ENCODE measurements around the gene TACC2. TPM values are rescaled to one million over a fixed set of nuclear protein-coding genes. Genes with fewer than 3 reads are reported as not detected.

TACC2 gene
- total RNA-seq, 4 donors from 2014 or later = 31.0 to 52.5 (median 42.2) TPM

- H3K27me3 ChIP-seq = no peaks in the 10 kb centered on the region
- no peak overlapping the region for H3K4me3 ChIP-seq
- 81 to 85% methylated on average over 7 of the region's 7 CpGs for WGBS, 2 donors
- TF ChIP-seq POLR2A (IDR thresholded peaks at IDR 0.05) = no peak
- TF ChIP-seq EP300 (IDR thresholded peaks at IDR 0.05) = no peak
- TF ChIP-seq, protein P1, sequence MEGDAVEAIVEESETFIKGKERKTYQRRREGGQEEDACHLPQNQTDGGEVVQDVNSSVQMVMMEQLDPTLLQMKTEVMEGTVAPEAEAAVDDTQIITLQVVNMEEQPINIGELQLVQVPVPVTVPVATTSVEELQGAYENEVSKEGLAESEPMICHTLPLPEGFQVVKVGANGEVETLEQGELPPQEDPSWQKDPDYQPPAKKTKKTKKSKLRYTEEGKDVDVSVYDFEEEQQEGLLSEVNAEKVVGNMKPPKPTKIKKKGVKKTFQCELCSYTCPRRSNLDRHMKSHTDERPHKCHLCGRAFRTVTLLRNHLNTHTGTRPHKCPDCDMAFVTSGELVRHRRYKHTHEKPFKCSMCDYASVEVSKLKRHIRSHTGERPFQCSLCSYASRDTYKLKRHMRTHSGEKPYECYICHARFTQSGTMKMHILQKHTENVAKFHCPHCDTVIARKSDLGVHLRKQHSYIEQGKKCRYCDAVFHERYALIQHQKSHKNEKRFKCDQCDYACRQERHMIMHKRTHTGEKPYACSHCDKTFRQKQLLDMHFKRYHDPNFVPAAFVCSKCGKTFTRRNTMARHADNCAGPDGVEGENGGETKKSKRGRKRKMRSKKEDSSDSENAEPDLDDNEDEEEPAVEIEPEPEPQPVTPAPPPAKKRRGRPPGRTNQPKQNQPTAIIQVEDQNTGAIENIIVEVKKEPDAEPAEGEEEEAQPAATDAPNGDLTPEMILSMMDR (IDR thresholded peaks at IDR 0.05) = no peak
- peaks cover 0 to 32% (median 6%) of the 10 kb centered on the region in 4 donors for H3K4me1 ChIP-seq
- no peaks in the 10 kb centered on the region for H3K9me3 ChIP-seq
- H3K27ac ChIP-seq = peak overlapping the region in 2 of 4 donors; percentile 44 to 49
- DNase-seq (ENCODE audit: low spot score in 2 of 2) = no peak
- no peaks in the 10 kb centered on the region for H3K36me3 ChIP-seq
Measured at GRCh38 chr10:122170802-122171201, 181.8 kb downstream of the TACC2 start.

DNA sequence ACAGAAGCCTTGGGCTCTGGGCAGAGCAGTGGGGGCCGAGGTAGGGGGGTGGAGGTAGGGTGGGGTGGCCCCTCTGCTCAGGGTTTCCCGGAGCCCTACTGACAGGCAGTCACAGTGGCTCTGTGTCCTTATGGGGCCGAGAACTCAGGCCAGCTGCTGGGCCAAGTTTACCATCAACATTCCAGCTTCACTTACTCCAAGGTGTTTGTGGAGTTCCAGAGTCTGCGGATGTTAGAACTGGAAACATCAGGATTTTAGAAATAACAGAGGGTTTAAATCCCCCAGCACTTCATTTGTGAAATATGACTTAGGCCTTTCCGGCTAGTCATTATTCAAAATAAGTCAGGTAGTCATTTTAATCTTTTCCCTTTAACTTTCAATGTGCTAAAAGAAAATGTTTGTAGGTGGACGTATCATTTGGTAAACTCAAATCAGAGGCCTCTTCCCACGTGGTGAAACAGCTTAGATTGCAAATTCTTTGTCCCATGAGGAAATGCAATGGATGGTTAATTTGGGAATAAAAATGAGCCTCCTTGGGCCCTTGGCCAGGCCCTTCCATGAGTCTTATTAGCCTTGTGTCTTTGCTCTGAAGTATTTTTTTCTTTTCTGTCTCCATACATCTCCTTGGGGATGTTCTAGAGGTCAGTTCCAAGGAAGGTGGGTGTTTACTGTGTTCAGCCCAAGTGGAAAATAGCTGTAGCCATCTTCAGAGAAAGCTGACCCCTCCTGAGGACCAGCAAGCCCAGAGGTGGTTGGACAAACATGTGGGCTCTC, 182.5 kb downstream of the TACC2 start:
- Histone ChIP-seq H3K4me1 (peaks cover 0 to 35% (median 6%) of the 10 kb centered on the region in 4 donors), H3K27me3 (no peaks in the 10 kb centered on the region), H3K27ac (peak overlapping the region in 2 of 4 donors; percentile 47 to 49), H3K9me3 (no peaks in the 10 kb centered on the region), H3K4me3 (no peak overlapping the region), H3K36me3 (no peaks in the 10 kb centered on the region)
- WGBS, 2 donors = 48 to 64% methylated on average over 6 to 7 of the region's 7 CpGs
- no peak for DNase-seq (ENCODE audit: low spot score in 2 of 2)
- TF ChIP-seq POLR2A (IDR thresholded peaks at IDR 0.05) (no peak), EP300 (IDR thresholded peaks at IDR 0.05) (no peak)

GRCh38 chr10:122172361-122173008, 183.5 kb downstream of the TACC2 start:
- no peaks in the 10 kb centered on the region for H3K36me3 ChIP-seq
- WGBS, 2 donors = 52 to 58% methylated on average over 12 of the region's 12 CpGs
- peak overlapping the region in 2 of 4 donors; percentile 36 to 47 for H3K27ac ChIP-seq
- H3K4me1 ChIP-seq = peaks cover 0 to 36% (median 6%) of the 10 kb centered on the region in 4 donors
- TF ChIP-seq POLR2A (IDR thresholded peaks at IDR 0.05) (no peak), EP300 (IDR thresholded peaks at IDR 0.05) (no peak)
- no peaks in the 10 kb centered on the region for H3K9me3 ChIP-seq
- DNase-seq (ENCODE audit: low spot score in 2 of 2) = no peak
- H3K27me3 ChIP-seq = no peaks in the 10 kb centered on the region
- H3K4me3 ChIP-seq = no peak overlapping the region

DNA sequence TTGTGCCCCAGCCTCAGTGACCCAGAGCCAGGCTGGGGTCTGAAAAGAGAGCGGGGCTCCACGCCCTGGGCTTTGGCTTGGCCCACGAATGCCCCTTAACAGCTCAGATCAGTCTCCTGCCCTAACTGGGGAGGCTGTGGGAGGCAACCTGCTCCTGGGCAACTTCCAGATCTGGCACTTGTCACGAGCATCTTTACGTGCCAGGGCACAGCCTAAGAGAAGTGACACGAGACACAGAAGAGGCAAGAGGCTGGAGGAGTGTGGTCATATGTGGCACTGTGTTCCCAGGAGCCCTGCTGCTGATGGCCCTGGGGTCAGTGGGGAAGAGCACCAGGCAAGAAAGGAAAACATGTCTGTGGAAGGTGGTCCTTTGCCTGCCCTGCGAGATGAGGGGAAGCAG, 184.4 kb downstream of the TACC2 start:
- H3K27me3 ChIP-seq = no peaks in the 10 kb centered on the region
- no peaks in the 10 kb centered on the region for H3K9me3 ChIP-seq
- no peak for DNase-seq (ENCODE audit: low spot score in 2 of 2)
- TF ChIP-seq, protein P1 (IDR thresholded peaks at IDR 0.05) = no peak
- TF ChIP-seq POLR2A (IDR thresholded peaks at IDR 0.05) (no peak), EP300 (IDR thresholded peaks at IDR 0.05) (no peak)
- H3K27ac ChIP-seq = no peak overlapping the region
- H3K36me3 ChIP-seq = no peaks in the 10 kb centered on the region
- 75 to 86% methylated on average over 6 to 7 of the region's 7 CpGs for WGBS, 2 donors
- no peak overlapping the region for H3K4me3 ChIP-seq
- H3K4me1 ChIP-seq = peaks cover 0 to 36% (median 6%) of the 10 kb centered on the region in 4 donors

GRCh38 chr10:122173766-122174435, 184.9 kb downstream of the TACC2 start:
- Histone ChIP-seq H3K27ac (no peak overlapping the region), H3K4me3 (no peak overlapping the region), H3K9me3 (no peaks in the 10 kb centered on the region), H3K27me3 (no peaks in the 10 kb centered on the region), H3K4me1 (peaks cover 0 to 36% (median 6%) of the 10 kb centered on the region in 4 donors), H3K36me3 (no peaks in the 10 kb centered on the region)
- no peak for TF ChIP-seq POLR2A (IDR thresholded peaks at IDR 0.05)
- TF ChIP-seq, protein P1 (IDR thresholded peaks at IDR 0.05) = no peak
- no peak for TF ChIP-seq EP300 (IDR thresholded peaks at IDR 0.05)
- no peak for DNase-seq (ENCODE audit: low spot score in 2 of 2)
- 87 to 90% methylated on average over 8 of the region's 8 CpGs for WGBS, 2 donors

Data from tibial nerve (tissue), 4 donors.